Activated T-helper 17 cell treated with anti-CD3 and anti-CD28 coated beads, Interleukin-2, amount 50 U/mL, for 72 hours (primary cell): ENCODE results near the gene PDHX. TPM values are rescaled to one million over a fixed set of nuclear protein-coding genes. Genes with fewer than 3 reads are reported as not detected.
"Not testable (repeated sequence)": the region's sequence is repeated elsewhere in the genome, so short reads cannot be mapped to it uniquely, and the experiment has no call there.

Experiments
- ATAC-seq: fragments of 150-1000 bp; cut with Tn5 transposase; replicated peaks from 2 replicates; pipeline ENCODE4 v1.10.0; 2021; ENCODE audit warnings: mild to moderate bottlenecking, moderate library complexity
- H3K27ac Mint-ChIP-seq: one replicate; pipeline ENCODE4 v1.8.0; 2022; ENCODE audit warnings: mixed read lengths
- H3K27me3 Mint-ChIP-seq: one replicate; pipeline ENCODE4 v1.8.0; 2022; ENCODE audit warnings: mixed read lengths
- H3K36me3 Mint-ChIP-seq: one replicate; pipeline ENCODE4 v1.8.0; 2022; ENCODE audit warnings: low read depth, mild to moderate bottlenecking, mixed read lengths
- H3K4me1 Mint-ChIP-seq: one replicate; pipeline ENCODE4 v1.8.0; 2022; ENCODE audit warnings: mixed read lengths
- H3K4me3 Mint-ChIP-seq: one replicate; pipeline ENCODE4 v1.8.0; 2022; ENCODE audit warnings: mild to moderate bottlenecking, mixed read lengths
- H3K9me3 Mint-ChIP-seq: one replicate; pipeline ENCODE4 v1.8.0; 2022; ENCODE audit warnings: mixed read lengths
- total RNA-seq, 2 donors: library from RNA; stranded (reverse); gene quantifications; one replicate each; pipeline ENCODE4 v1.2.3, GENCODE V29; 2022

Gene PDHX
- 10 to 100 TPM; 23.9 to 28.2 TPM for total RNA-seq

DNA sequence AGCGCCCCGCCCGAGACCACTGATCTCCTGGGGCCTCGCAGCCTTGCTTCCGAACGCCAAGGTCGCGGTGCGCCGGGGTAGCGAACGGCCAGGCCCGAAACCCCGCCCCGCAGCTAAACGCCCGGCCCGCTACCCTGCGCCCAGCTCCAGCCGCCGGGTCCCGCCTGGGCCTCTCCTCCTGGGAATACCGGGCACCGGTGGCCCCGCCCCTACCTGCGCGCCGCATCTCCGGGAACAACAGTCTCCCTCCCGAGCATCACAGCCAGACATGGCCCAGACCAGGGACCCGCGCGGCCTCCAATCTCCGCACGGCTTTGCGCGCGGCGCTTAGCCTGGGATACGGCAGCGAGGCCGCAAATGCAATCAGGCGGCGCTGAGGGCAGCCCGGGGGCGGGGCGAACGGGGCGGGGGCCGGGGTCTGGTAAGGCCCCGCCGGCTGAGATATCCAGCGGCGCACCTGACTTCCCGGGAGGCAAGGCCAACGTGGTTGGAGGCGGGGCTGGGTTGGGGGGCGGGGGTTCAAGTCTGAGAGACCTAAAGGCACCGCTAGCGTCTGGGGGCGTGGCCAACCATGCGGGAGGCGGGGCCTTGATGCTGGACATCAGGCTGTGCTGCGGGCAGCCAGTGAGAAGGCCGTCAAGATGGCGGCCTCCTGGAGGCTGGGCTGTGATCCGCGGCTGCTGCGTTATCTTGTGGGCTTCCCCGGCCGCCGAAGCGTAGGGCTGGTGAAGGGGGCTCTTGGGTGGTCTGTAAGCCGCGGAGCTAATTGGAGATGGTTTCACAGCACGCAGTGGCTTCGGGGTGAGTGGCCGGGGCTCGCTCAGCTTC lies at the start of gene PDHX, which contains the start of gene APIP:
TSS of gene PDHX (plus strand) at position 604 of the 828 bp plus-strand sequence. CDS start at position 642, 38 bp downstream.
TSS of gene APIP (minus strand) at position 365 of the 828 bp plus-strand sequence. CDS start at position 270, 95 bp downstream.
- Mint-ChIP-seq H3K27ac (peak within 1 kb of the TSS; percentile 98), H3K9me3 (no peaks in the 10 kb centered on the region), H3K4me3 (peak within 1 kb of the TSS; percentile 95), H3K36me3 (no peaks in the 10 kb centered on the region), H3K4me1 (peaks cover 32% of the 10 kb centered on the region), H3K27me3 (no peaks in the 10 kb centered on the region)
- ATAC-seq: peak; percentile 91

DNA sequence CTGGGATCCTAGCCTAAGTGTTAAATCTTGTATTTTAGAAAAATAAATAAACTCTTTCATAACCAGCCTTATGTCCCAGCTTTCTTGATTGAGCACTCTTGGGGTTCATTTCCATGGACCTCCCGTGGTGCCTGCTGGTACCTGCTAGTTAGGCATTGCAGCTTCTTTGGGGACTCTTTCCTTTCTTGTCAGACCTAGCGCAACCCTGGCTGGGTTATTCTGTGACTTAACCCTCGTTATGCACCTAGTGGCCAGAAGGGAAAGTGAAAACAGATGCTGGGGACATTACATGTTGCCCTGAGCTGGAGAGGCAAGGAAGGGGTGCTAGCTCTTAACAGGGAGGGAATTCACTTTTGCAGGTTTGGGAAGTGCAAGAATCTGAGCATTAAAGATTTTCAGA lies 47.0 kb upstream of the PDHX start:
- H3K36me3 Mint-ChIP-seq: no peaks in the 10 kb centered on the region
- no peaks in the 10 kb centered on the region for H3K9me3 Mint-ChIP-seq
- ATAC-seq: no peak
- no peaks in the 10 kb centered on the region for H3K4me1 Mint-ChIP-seq
- no peak overlapping the region for H3K27ac Mint-ChIP-seq
- no peak overlapping the region for H3K4me3 Mint-ChIP-seq
- H3K27me3 Mint-ChIP-seq: no peaks in the 10 kb centered on the region

DNA sequence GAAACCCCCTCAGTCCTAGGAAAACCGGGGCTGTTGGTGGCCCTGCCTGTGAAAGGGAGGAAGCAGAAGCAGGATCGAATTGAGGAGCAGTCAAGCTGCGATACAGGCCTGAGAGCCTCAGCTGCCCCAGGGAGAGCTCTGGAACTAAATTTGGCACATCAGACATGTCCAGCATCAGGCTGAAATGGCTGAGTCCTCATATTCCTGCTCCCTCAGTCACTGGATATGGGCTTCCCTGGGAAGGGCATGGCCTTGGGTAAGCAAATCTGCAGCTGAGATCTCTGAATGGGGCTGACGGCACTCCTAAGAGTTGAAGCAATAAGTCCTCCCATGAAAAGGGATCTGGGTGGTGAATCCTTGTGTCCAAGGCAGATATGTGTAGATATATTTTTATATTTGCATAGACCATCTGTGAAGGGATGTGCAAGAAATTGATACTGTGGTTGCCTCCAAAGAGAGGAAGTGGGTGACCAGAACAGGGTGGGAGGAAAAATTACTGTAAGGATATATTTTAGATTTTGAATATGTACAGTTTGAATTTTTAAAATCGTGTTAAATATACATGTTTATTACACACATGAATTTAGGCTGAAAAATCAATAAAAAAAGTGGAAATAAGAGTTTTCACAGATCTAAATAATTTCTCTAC lies 45.7 kb upstream of the PDHX start:
- Mint-ChIP-seq H3K4me3 (no peak overlapping the region), H3K4me1 (no peaks in the 10 kb centered on the region), H3K27me3 (no peaks in the 10 kb centered on the region), H3K36me3 (no peaks in the 10 kb centered on the region), H3K27ac (no peak overlapping the region), H3K9me3 (no peaks in the 10 kb centered on the region)
- ATAC-seq: no peak

DNA sequence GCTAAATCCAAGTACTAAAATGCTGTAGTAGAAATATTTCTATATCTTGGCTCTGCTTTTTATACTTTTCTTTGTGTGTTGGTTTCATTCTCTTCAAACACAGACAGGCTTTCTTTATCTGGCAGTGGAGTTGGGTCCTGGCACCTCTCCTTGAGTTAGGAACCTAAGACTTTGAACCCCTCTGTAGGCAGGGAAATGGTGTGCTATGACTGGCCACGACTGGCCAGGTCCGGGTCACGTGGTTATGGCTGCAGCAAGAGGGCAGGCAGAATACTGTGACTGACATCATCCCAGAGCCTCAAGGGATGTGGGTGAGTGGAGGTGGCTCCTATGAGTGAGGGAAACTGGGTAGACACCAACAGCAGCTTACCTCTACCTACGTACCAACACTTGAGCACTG lies 42.2 kb upstream of the PDHX start:
- no peak for ATAC-seq
- H3K36me3 Mint-ChIP-seq: no peaks in the 10 kb centered on the region
- H3K4me1 Mint-ChIP-seq: no peaks in the 10 kb centered on the region
- H3K9me3 Mint-ChIP-seq: no peaks in the 10 kb centered on the region
- no peak overlapping the region for H3K27ac Mint-ChIP-seq
- H3K27me3 Mint-ChIP-seq: no peaks in the 10 kb centered on the region
- no peak overlapping the region for H3K4me3 Mint-ChIP-seq

DNA sequence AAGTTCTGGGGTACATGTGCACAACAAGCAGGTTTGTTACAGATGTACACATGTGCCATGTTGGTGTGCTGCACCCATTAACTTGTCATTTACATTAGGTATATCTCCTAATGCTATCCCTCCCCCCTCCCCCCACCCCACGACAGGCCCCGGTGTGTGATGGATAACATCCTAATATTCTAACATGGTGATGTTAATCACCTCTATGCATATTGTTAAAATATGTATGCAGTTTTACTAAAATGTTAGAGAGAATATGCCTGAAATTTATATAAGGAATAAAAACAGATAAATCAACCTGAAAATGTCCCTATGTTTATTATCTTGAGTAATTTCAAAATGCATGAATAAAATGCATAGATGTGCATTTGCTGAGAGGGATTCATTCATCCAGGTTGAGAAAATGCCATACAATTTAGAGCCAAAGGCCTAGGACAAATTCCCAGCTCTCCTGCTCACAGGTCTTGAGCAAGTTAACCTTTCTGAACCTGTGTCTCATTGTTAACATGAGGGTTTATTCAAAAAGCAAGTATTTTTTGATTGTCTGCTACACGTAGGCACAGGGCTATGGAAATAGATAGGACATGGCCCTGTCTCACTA lies 38.9 kb upstream of the PDHX start:
- H3K36me3 Mint-ChIP-seq: peaks cover 11% of the 10 kb centered on the region
- no peaks in the 10 kb centered on the region for H3K27me3 Mint-ChIP-seq
- no peak for ATAC-seq
- H3K27ac Mint-ChIP-seq: no peak overlapping the region
- no peaks in the 10 kb centered on the region for H3K9me3 Mint-ChIP-seq
- no peak overlapping the region for H3K4me3 Mint-ChIP-seq
- no peaks in the 10 kb centered on the region for H3K4me1 Mint-ChIP-seq

DNA sequence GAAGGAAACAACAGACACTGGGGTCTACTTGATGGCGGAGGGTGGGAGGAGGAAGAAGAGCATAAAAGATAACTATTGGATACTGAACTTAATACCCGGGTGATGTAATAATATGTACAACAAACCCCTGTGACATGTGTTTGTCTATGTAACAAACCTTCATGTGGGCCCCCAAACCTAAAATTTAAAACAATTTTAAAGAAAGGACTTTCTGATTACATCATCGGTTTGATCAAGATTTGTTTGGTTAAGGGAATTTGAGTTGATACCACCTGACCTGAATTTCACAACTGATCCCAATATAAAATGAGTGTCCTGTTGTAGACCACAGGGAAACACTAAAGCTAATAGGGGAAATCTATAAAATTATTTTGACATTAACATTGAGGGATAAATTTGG lies 34.5 kb upstream of the PDHX start:
- no peak overlapping the region for H3K4me3 Mint-ChIP-seq
- no peak for ATAC-seq
- no peaks in the 10 kb centered on the region for H3K9me3 Mint-ChIP-seq
- H3K4me1 Mint-ChIP-seq: no peaks in the 10 kb centered on the region
- no peak overlapping the region for H3K27ac Mint-ChIP-seq
- H3K27me3 Mint-ChIP-seq: no peaks in the 10 kb centered on the region
- peaks cover 32% of the 10 kb centered on the region for H3K36me3 Mint-ChIP-seq

DNA sequence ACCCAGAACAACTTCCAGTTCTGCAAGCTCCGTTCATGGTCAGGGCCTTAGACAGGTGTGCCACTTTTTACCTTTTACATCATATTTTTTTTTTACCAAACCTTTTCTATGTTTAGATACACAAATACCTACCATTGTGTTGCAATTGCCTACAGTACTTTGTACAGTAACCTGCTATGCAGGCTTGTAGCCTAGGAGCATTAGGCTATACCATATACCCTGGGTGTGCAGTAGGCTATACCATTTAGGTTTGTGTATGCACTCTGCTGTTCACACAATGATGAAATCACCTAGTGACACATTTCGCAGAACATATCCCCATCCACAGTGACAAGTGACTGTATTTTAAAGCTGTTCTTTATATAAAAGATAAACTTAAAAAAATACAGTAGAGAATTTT lies 29.8 kb upstream of the PDHX start:
- Mint-ChIP-seq H3K4me3 (no peak overlapping the region), H3K36me3 (peaks cover 53% of the 10 kb centered on the region), H3K27ac (no peak overlapping the region), H3K27me3 (no peaks in the 10 kb centered on the region), H3K9me3 (no peaks in the 10 kb centered on the region), H3K4me1 (no peaks in the 10 kb centered on the region)
- no peak for ATAC-seq

DNA sequence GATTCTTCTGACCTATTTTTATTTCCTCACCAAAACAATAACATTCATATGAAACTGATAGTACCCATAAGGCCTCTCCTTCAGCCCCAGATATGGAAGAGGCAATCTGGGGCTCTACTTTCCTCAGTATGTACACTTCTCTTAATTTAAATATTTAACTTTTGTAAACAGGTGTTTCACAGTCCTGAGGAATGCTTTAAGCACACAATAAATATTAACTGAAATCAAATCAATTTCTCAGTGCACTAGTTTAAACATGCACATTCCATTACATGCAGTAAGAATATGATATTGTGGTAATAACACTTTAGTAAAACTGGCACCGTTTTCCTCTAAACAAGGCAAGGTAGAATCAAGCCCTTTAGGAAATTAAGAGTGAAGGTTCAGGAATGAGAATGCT lies 29.2 kb upstream of the PDHX start:
- Mint-ChIP-seq H3K27ac (no peak overlapping the region), H3K4me1 (no peaks in the 10 kb centered on the region), H3K9me3 (no peaks in the 10 kb centered on the region), H3K27me3 (no peaks in the 10 kb centered on the region), H3K4me3 (no peak overlapping the region), H3K36me3 (peaks cover 46% of the 10 kb centered on the region)
- ATAC-seq: no peak

DNA sequence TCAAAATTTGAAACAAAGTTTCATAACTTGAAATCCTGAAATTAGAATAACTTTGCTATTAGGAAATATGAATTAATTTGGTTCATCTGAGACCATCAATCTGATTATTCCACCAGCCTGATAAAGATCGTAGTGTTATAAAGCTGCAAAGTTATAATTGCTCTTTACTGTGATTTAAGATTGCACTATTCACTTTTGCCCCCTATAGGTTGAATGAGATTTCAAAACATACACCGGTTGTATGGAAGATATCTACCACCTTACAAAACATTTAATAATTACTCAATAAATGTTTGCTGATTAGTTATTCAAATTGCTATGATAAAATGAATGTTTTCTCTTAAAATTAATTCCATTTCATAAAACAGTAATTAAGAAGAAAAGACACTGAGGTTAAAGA lies 26.3 kb upstream of the PDHX start:
- H3K36me3 Mint-ChIP-seq: peaks cover 26% of the 10 kb centered on the region
- H3K9me3 Mint-ChIP-seq: no peaks in the 10 kb centered on the region
- no peak overlapping the region for H3K4me3 Mint-ChIP-seq

DNA sequence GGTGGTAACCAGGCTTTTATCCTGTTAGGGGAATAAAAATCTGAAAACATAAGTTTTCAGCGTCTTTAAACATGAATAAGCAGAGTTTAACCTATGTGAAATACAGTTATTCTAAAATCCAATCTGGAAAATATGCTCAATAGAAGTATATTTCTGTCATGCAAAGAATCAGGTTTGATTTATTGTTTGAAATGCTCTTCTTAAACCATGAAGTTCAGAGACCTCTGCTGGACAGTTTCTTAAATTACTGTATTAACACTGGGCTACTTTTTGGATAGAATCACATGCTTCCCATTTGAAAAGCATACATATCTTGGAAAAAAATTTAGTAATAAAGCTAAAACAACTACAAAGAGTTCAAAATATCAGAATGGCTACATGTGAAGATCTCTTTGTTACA lies 25.6 kb upstream of the PDHX start:
- H3K4me3 Mint-ChIP-seq: no peak overlapping the region

More for the DNA sequence above, 26.3 kb upstream of the PDHX start:
- Mint-ChIP-seq H3K27ac (no peak overlapping the region), H3K27me3 (no peaks in the 10 kb centered on the region), H3K4me1 (no peaks in the 10 kb centered on the region)
- no peak for ATAC-seq

DNA sequence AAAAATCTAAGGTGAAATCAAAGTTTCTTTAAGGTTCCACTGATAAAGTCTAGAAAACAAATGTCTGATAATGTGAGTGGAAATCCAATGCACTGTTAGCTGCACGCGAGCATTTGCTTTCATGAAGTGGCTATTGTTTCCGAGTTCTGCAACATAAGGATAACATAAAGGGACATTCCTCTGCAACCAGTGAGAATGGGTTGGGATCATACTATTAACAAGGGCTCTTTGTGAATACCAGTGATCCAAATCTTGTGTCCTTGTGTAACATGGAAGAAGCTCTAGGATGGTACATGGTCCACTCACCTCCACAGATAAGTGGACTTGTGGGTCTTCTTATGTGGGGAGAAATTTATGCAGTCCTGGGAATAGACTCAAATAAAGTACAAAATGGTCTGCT lies 24.8 kb upstream of the PDHX start:
- Mint-ChIP-seq H3K27me3 (no peaks in the 10 kb centered on the region), H3K4me1 (no peaks in the 10 kb centered on the region), H3K36me3 (peaks cover 26% of the 10 kb centered on the region), H3K4me3 (no peak overlapping the region), H3K9me3 (peaks cover 5% of the 10 kb centered on the region), H3K27ac (no peak overlapping the region)
- ATAC-seq: no peak

More for the DNA sequence above, 25.6 kb upstream of the PDHX start:
- no peak overlapping the region for H3K27ac Mint-ChIP-seq
- peaks cover 26% of the 10 kb centered on the region for H3K36me3 Mint-ChIP-seq
- H3K27me3 Mint-ChIP-seq: no peaks in the 10 kb centered on the region
- H3K4me1 Mint-ChIP-seq: no peaks in the 10 kb centered on the region
- H3K9me3 Mint-ChIP-seq: no peaks in the 10 kb centered on the region
- ATAC-seq: no peak

DNA sequence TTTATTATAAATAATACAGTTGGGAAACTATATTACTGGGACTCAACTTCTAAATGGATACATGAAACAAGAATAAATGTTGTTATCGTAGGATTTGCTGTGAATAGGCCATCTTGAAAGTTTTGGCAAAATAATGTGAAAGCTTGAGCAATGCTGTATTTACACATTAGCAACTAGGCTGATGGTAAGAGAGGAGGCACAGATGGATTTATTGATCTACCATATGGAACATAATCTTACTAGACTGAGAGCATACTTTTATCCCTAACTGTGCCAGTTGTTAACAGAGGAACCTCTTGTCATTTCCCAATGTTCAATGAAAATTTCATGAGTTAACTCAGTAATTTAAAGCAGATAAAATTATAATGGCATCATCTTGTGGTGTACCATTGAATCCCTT lies 23.0 kb upstream of the PDHX start:
- Mint-ChIP-seq H3K4me3 (no peak overlapping the region), H3K27me3 (no peaks in the 10 kb centered on the region), H3K36me3 (peaks cover 9% of the 10 kb centered on the region), H3K27ac (no peak overlapping the region), H3K9me3 (peaks cover 11% of the 10 kb centered on the region), H3K4me1 (no peaks in the 10 kb centered on the region)
- ATAC-seq: no peak

DNA sequence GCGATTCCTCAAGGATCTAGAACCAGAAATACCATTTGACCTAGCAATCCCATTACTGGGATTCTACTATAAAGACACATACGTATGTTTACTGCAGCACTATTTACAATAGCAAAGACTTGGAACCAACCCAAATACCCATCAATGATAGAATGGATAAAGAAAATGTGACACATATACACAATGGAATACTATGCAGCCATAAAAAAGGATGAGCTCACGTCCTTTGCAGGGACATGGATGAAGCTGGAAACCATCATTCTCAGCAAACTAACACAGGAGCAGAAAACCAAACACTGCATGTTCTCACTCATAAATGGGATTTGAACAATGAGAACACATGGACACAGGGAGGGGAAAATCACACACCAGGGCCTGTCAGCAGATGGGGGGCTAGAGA lies 20.2 kb upstream of the PDHX start:
- not testable (repeated sequence) for H3K36me3 Mint-ChIP-seq, ATAC-seq, H3K4me1 Mint-ChIP-seq, H3K27me3 Mint-ChIP-seq, H3K4me3 Mint-ChIP-seq, H3K27ac Mint-ChIP-seq
- H3K9me3 Mint-ChIP-seq: peaks cover 22% of the 10 kb centered on the region

DNA sequence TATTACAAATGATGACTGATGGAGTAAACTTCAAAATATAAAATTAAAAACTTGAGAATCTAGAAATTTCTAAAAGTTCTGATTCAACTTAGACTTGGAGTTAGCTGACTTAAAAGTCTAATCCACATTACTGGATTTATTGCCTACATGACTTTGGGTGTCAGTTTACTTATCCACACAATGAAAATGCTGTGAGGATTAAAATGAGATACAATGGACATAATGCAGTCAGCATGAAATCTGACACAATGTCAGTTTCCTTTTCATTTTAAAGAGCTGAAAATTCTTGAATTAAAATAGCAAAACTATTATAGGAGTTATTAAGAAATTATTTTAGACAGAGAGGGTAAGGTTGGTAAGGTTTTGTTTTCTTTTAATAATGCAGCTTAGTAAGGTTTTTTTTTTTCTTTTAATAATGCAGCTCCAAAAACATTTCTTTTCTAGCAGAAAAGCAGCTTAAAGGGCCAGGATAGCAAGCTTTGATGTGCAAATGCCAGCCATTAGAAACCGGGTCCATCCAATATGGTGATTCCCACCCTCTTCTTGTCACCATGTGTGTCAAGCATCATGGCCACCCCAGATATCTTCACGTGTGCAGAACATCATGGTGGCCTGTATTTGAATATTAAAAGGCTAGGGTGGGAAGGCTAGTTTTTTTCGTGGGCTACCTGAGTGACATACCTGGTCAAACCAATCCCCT lies 19.1 kb upstream of the PDHX start:
- Mint-ChIP-seq H3K36me3 (no peaks in the 10 kb centered on the region), H3K4me3 (no peak overlapping the region), H3K27me3 (no peaks in the 10 kb centered on the region), H3K9me3 (peaks cover 22% of the 10 kb centered on the region), H3K27ac (no peak overlapping the region), H3K4me1 (no peaks in the 10 kb centered on the region)
- no peak for ATAC-seq
